H9 (cell line): ENCODE measurements around the gene ADGRE1. TPM values are rescaled to one million over a fixed set of nuclear protein-coding genes. Genes with fewer than 3 reads are reported as not detected.

Experiments used
- DNase-seq: peaks from one replicate; pipeline ENCODE4 v3.0.0-alpha.2; 2017
- H2AFZ ChIP-seq: one replicate; pipeline ENCODE4 v1.6.1; 2013; ENCODE audit warnings: mild to moderate bottlenecking, low read length, control low read depth, moderate library complexity
- H2AK5ac ChIP-seq: 2 replicates; pipeline ENCODE4 v1.6.1; 2013; ENCODE audit warnings: low read length, control low read depth, mixed read lengths; ENCODE audit not compliant: insufficient read length
- H2BK120ac ChIP-seq: one replicate; pipeline ENCODE4 v1.6.1; 2013; ENCODE audit warnings: low read depth, mild to moderate bottlenecking, low read length, control low read depth, inconsistent platforms; ENCODE audit not compliant: poor library complexity, severe bottlenecking
- H2BK12ac ChIP-seq: 2 replicates; pipeline ENCODE4 v1.6.1; 2013; ENCODE audit warnings: low read length, control low read depth, mixed read lengths, low read depth; ENCODE audit not compliant: insufficient read length
- H2BK15ac ChIP-seq: 2 replicates; pipeline ENCODE4 v1.6.1; 2013; ENCODE audit warnings: low read depth, low read length, control low read depth
- H2BK20ac ChIP-seq: one replicate; pipeline ENCODE4 v1.6.1; 2013; ENCODE audit warnings: low read depth, mild to moderate bottlenecking, low read length, control low read depth, inconsistent platforms; ENCODE audit not compliant: poor library complexity, severe bottlenecking
- H2BK5ac ChIP-seq: 2 replicates; pipeline ENCODE4 v1.6.1; 2013; ENCODE audit warnings: low read length, control low read depth, mixed read lengths; ENCODE audit not compliant: insufficient read length
- H3K14ac ChIP-seq: 2 replicates; pipeline ENCODE4 v1.6.1; 2013; ENCODE audit warnings: low read length, control low read depth; ENCODE audit not compliant: insufficient read depth
- H3K18ac ChIP-seq: 2 replicates; pipeline ENCODE4 v1.6.1; 2013; ENCODE audit warnings: low read depth, mild to moderate bottlenecking, mixed read lengths, low read length, control low read depth; ENCODE audit not compliant: insufficient read length
- H3K23ac ChIP-seq: 2 replicates; pipeline ENCODE4 v1.6.1; 2013; ENCODE audit warnings: low read length, control low read depth, mixed read lengths, low read depth; ENCODE audit not compliant: insufficient read length
- H3K23me2 ChIP-seq: 2 replicates; pipeline ENCODE4 v1.6.1; 2013; ENCODE audit warnings: low read depth, mild to moderate bottlenecking, mixed read lengths, low read length, control low read depth; ENCODE audit not compliant: insufficient read length, poor library complexity, severe bottlenecking
- H3K27ac ChIP-seq: 2 replicates; pipeline ENCODE4 v1.5.1; 2013; ENCODE audit warnings: low read length, control low read depth, mixed read lengths, low read depth; ENCODE audit not compliant: insufficient read length
- H3K27me3 ChIP-seq: 2 replicates; pipeline ENCODE4 v1.6.1; 2013; ENCODE audit warnings: low read length, control low read depth, inconsistent platforms; ENCODE audit not compliant: insufficient read depth
- H3K4ac ChIP-seq: 2 replicates; pipeline ENCODE4 v1.6.1; 2013; ENCODE audit warnings: low read depth, mild to moderate bottlenecking, control low read depth, inconsistent platforms, low read length, moderate library complexity
- H3K4me1 ChIP-seq: 2 replicates; pipeline ENCODE4 v1.6.1; 2013; ENCODE audit warnings: low read length, control low read depth, inconsistent platforms; ENCODE audit not compliant: insufficient read depth
- H3K4me2 ChIP-seq: 2 replicates; pipeline ENCODE4 v1.6.1; 2013; ENCODE audit warnings: low read length, control low read depth, mixed read lengths; ENCODE audit not compliant: insufficient read length, insufficient read depth
- H3K56ac ChIP-seq: 2 replicates; pipeline ENCODE4 v1.6.1; 2013; ENCODE audit warnings: low read depth, mild to moderate bottlenecking, mixed read lengths, low read length, control low read depth; ENCODE audit not compliant: insufficient read length
- H3K79me1 ChIP-seq: 2 replicates; pipeline ENCODE4 v1.6.1; 2013; ENCODE audit warnings: low read depth, mild to moderate bottlenecking, moderate library complexity, low read length, control low read depth, inconsistent platforms; ENCODE audit not compliant: insufficient read depth, poor library complexity, severe bottlenecking
- H3K79me2 ChIP-seq: 2 replicates; pipeline ENCODE4 v1.6.1; 2013; ENCODE audit warnings: low read length, control low read depth, inconsistent platforms; ENCODE audit not compliant: insufficient read depth
- H3K9ac ChIP-seq: 2 replicates; pipeline ENCODE4 v1.6.1; 2013; ENCODE audit warnings: low read length, control low read depth, mixed read lengths; ENCODE audit not compliant: insufficient read length; ENCODE audit errors: extremely low read depth
- H3K9me3 ChIP-seq: one replicate; pipeline ENCODE4 v1.6.1; 2013; ENCODE audit warnings: low read depth, low read length, inconsistent platforms; ENCODE audit not compliant: control insufficient read depth
- H3T11ph ChIP-seq: one replicate; pipeline ENCODE4 v1.6.1; 2013; ENCODE audit warnings: mild to moderate bottlenecking, low read length, control low read depth, inconsistent platforms
- H4K20me1 ChIP-seq: one replicate; pipeline ENCODE4 v1.6.1; 2013; ENCODE audit not compliant: control insufficient read depth, insufficient read length, insufficient read depth
- H4K5ac ChIP-seq: 2 replicates; pipeline ENCODE4 v1.6.1; 2013; ENCODE audit warnings: low read depth, mild to moderate bottlenecking, mixed read lengths, low read length, control low read depth; ENCODE audit not compliant: insufficient read length
- H4K8ac ChIP-seq: replicated peaks from 2 replicates; pipeline ENCODE4 v1.6.1; 2013; ENCODE audit warnings: low read length, control low read depth, mixed read lengths, low read depth; ENCODE audit not compliant: insufficient read length
- H4K91ac ChIP-seq: 2 replicates; pipeline ENCODE4 v1.6.1; 2013; ENCODE audit warnings: low read depth, mild to moderate bottlenecking, moderate library complexity, mixed read lengths, low read length, control low read depth; ENCODE audit not compliant: insufficient read length
- H3K27ac Mint-ChIP-seq, 3 experiments: 2 replicates in 2 of 3; 3 replicates in 1 of 3; pipeline ENCODE4 v1.8.0; 2020 to 2021; ENCODE audit warnings: mixed read lengths in 3 of 3, mild to moderate bottlenecking in 1 of 3, moderate library complexity in 1 of 3
- H3K27me3 Mint-ChIP-seq: 2 replicates; pipeline ENCODE4 v1.8.0; 2021; ENCODE audit warnings: low read depth, mild to moderate bottlenecking, moderate library complexity, mixed read lengths
- H3K36me3 Mint-ChIP-seq, 3 experiments: 2 replicates in 2 of 3; 3 replicates in 1 of 3; pipeline ENCODE4 v1.8.0; 2020 to 2021; ENCODE audit warnings: low read depth in 3 of 3, mixed read lengths in 3 of 3; ENCODE audit not compliant: insufficient read depth in 1 of 3
- H3K4me1 Mint-ChIP-seq, 2 experiments: 2 replicates each; pipeline ENCODE4 v1.8.0; 2020; ENCODE audit warnings: mixed read lengths in 2 of 2
- H3K4me3 Mint-ChIP-seq, 2 experiments: 2 replicates in 1 of 2; 3 replicates in 1 of 2; pipeline ENCODE4 v1.8.0; 2020 to 2021; ENCODE audit warnings: mild to moderate bottlenecking in 2 of 2, mixed read lengths in 2 of 2, moderate library complexity in 1 of 2
- H3K9me3 Mint-ChIP-seq, 2 experiments: 2 replicates in 1 of 2; 3 replicates in 1 of 2; pipeline ENCODE4 v1.8.0; 2020; ENCODE audit warnings: mild to moderate bottlenecking in 2 of 2, mixed read lengths in 2 of 2, moderate library complexity in 1 of 2
- WGBS: extraction: QIAGEN DNeasy Blood & Tissue Kit; methylation state at CpG from one replicate; pipeline ENCODE4 v1.1.7; 2013; ENCODE audit warnings: missing lambda C conversion rate, low lambda C conversion rate, mixed read lengths; ENCODE audit not compliant: insufficient read length; ENCODE audit errors: extremely low coverage; 5-methylcytosine and 5-hydroxymethylcytosine counted together
- total RNA-seq: library from RNA; stranded (reverse); gene quantifications from 2 replicates; pipeline ENCODE4 v1.2.1, GENCODE V29; 2021
- TF ChIP-seq, protein P1 (sequence below): fragments of 200-600 bp; sonication (generic); conservative IDR thresholded peaks from 3 replicates; pipeline ENCODE4 v1.8.0; 2021; ENCODE audit warnings: antibody characterized with exemption, mild to moderate bottlenecking

The ADGRE1 gene
- total RNA-seq, 1 experiment from 2014 or later = not detected

DNA sequence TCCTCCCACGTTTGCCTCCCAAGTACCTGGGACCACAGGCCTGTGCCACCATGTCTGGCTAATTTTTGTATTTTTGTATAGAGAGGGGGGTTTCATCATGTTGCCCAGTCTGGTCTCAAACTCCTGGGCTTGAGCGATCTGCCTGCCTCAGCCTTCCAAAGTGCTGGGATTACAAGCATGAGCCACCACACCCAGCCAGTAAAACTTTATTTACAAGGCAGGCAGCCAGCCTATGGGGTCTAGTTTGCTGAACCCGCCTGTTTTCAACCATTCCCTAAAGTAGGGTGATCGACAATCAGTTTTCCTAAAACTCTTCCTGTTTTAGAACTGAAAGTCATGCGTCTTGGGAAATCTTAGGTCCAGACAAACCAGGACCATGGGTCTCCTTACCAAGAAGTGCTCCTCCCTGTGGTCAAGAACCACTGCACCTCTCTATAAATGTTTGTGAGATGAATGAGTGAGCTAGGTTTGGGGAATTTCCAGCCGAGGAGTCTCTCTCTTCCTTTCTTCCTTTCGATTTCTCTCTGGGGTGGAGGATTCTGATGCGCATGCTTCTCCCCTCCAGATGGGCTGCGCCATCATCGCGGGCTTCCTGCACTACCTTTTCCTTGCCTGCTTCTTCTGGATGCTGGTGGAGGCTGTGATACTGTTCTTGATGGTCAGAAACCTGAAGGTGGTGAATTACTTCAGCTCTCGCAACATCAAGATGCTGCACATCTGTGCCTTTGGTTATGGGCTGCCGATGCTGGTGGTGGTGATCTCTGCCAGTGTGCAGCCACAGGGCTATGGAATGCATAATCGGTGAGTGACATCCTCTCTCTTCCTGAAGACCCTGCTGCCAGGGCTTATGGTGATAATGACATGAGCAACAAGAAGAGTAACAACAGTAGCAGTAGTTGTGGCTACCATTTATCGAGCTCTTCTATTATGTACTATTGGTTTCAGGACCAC lies 38.7 kb downstream of the ADGRE1 start:
- peaks cover 14 to 35% (median 14%) of the 10 kb centered on the region in 3 experiments for H3K36me3 Mint-ChIP-seq
- no peak overlapping the region for H4K5ac ChIP-seq
- no peak overlapping the region for H3K4me2 ChIP-seq
- no peak overlapping the region for H2BK15ac ChIP-seq
- no peaks in the 10 kb centered on the region for H3K79me2 ChIP-seq
- H3K9me3 ChIP-seq = peaks cover 71% of the 10 kb centered on the region
- H3K4ac ChIP-seq = no peak overlapping the region
- TF ChIP-seq, protein P1, sequence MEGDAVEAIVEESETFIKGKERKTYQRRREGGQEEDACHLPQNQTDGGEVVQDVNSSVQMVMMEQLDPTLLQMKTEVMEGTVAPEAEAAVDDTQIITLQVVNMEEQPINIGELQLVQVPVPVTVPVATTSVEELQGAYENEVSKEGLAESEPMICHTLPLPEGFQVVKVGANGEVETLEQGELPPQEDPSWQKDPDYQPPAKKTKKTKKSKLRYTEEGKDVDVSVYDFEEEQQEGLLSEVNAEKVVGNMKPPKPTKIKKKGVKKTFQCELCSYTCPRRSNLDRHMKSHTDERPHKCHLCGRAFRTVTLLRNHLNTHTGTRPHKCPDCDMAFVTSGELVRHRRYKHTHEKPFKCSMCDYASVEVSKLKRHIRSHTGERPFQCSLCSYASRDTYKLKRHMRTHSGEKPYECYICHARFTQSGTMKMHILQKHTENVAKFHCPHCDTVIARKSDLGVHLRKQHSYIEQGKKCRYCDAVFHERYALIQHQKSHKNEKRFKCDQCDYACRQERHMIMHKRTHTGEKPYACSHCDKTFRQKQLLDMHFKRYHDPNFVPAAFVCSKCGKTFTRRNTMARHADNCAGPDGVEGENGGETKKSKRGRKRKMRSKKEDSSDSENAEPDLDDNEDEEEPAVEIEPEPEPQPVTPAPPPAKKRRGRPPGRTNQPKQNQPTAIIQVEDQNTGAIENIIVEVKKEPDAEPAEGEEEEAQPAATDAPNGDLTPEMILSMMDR = no peak
- no peaks in the 10 kb centered on the region for H3K79me1 ChIP-seq
- no peak overlapping the region for H3K23ac ChIP-seq
- H2AFZ ChIP-seq = no peak overlapping the region
- H2BK120ac ChIP-seq = no peak overlapping the region
- no peak overlapping the region for H3K18ac ChIP-seq
- no peak overlapping the region for H3K27ac Mint-ChIP-seq
- H2AK5ac ChIP-seq = no peak overlapping the region
- peaks cover 3% of the 10 kb centered on the region for H4K20me1 ChIP-seq
- H3K27ac ChIP-seq = no peak overlapping the region
- H4K91ac ChIP-seq = no peak overlapping the region
- no peak overlapping the region for H3K14ac ChIP-seq
- peaks cover 87 to 97% of the 10 kb centered on the region in 2 experiments for H3K9me3 Mint-ChIP-seq
- no peaks in the 10 kb centered on the region for H3K4me1 Mint-ChIP-seq
- H3K4me1 ChIP-seq = no peaks in the 10 kb centered on the region
- no peaks in the 10 kb centered on the region for H3K27me3 ChIP-seq
- H3K56ac ChIP-seq = no peak overlapping the region
- H3K4me3 Mint-ChIP-seq = no peak overlapping the region
- H2BK5ac ChIP-seq = no peak overlapping the region
- H3K23me2 ChIP-seq = no peaks in the 10 kb centered on the region
- H2BK20ac ChIP-seq = no peak overlapping the region
- H4K8ac ChIP-seq = no peak overlapping the region
- no peak overlapping the region for H3K9ac ChIP-seq
- H2BK12ac ChIP-seq = no peak overlapping the region
- DNase-seq = no peak
- H3K27me3 Mint-ChIP-seq = peaks cover 2% of the 10 kb centered on the region
- no peak overlapping the region for H3T11ph ChIP-seq
- no CpG with 5 or more reads among the region's 15 CpGs for WGBS
